ENCODE measurements around the gene SLC5A11.
"Not testable (repeated sequence)": the region's sequence is repeated elsewhere in the genome, so short reads cannot be mapped to it uniquely, and the experiment has no call there.

The SLC5A11 gene

DNA sequence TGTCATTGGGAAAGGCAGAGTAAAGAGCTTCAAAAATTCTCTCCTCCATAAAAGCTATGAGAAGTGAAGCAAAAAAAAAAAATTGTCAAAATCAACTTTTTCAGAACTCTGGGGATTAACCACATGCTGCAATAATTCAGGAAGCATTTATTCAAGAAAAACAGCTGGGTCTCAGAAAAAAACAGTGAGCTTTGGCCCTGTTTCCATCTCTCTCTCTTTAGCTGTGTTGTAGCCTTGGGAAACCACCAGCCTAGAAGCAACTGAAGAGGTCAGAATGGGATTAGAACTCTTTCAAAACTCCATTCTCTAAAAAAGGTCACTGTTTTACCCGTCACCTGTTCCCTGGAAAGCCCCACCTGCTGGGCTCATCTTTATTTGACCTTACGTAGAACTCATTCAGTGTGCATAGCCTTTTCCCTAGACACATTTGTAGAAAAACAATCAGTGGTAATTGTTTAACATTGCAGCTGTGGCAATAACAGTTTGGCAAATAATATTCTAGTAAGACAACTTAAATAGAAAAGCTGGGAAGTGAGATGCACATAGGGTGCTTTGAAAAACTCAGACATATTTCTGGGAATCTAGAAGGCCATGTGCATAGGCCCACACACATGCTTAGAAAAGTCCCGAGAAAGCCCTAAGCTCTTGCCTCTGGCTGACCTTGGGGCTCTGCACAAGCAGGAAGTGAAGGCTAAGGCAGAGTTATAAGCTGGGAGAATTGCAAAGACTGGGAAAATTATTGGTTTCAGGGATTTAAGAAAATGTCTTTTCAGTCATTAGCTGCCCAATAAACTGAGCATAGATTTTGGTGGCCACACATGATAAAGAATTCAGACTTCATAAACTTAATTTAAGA lies 18.0 kb downstream of the SLC5A11 start:
- DNase-seq: no peak

DNA sequence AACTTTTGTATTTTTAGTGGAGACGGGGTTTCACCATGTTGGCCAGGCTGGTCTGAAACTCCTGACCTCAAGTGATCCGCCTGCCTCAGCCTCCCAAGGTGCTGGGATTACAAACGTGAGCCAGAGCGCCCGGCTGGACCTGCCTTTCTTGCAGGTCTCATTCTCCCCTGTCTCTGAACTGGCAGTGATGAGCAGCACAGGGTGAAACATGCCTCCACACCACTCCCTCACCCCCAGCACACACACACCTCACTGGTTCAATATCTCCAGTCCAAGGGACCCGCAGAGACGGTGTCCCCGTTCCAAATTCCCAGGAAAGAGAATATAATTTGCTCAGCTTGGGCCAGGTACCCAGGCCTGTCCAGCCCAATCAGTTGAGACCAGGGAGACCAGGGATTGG lies 23.3 kb downstream of the SLC5A11 start:
- no peak for DNase-seq

DNA sequence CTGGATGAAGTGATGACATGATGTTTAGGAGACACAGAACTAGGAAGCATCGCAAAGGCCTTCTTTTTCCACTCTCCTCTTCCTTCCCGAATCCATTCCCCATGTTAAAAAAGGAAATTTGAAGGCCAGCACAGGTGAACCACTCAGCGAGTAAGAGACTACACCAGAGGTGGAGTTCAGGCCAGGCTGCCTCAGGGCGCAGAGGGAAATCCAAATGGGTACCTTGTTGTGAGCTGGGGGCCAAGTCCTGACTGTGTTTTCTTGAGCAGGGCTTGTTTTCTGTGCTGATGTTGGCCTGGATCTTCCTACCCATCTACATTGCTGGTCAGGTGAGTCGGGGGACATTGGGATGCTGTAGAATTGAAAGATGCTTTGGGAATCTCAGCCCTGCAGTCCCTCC lies 26.1 kb downstream of the SLC5A11 start:
- no peak for DNase-seq

DNA sequence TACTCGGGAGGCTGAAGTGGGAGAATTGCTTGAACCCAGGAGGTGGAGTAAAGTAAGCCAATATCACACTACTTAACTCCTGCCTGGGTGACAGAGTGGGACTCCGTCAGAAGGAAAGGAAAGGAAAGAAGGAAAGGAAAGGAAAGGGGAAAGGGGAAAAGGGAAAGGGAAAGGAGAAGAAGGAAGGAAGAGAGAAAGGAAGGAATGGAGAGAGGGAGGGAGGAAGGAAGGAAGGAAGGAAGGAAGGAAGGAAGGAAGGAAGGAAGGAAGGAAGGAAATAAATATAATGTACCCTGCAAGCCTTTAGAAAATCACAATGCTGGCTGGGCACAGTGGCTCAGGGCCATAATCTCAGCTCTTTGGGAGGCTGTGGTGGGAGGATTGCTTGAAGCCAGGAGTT lies 27.3 kb downstream of the SLC5A11 start:
- DNase-seq: no peak

DNA sequence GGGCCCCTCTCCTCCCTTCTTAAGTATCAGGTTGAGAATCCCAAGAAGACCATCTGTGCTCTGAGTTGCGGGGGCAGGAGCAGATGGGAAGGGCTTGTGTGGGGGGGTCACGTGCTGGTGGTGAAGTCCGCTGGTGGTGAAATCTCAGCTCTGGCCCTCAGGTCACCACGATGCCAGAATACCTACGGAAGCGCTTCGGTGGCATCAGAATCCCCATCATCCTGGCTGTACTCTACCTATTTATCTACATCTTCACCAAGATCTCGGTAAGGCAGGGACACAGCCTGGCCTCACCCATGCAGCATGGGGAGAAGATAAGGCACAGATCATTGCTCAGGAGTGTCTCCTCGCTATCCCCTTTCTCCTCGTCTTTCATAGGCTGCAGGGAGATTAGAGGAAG lies 29.7 kb downstream of the SLC5A11 start:
- no peak for DNase-seq

DNA sequence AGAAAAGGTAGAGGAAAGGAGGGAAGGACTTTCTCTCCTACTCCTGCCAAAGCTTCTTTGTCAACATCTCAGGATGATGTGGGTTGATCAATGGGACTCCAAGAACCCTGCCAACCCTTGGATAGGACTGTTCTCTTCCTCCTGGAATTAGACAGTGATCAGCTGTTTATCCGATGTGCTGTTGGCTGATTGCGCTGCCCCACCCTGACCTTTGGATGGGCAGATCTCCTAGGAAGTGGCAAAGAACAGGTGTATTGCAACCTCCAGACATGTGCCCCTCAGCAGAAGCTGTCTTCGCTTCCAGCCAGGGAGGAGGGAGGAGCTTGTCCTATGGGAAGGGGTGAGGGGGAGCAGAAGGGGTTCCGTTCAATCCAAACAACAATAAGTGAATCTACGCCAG lies 30.5 kb downstream of the SLC5A11 start:
- no peak for DNase-seq

DNA sequence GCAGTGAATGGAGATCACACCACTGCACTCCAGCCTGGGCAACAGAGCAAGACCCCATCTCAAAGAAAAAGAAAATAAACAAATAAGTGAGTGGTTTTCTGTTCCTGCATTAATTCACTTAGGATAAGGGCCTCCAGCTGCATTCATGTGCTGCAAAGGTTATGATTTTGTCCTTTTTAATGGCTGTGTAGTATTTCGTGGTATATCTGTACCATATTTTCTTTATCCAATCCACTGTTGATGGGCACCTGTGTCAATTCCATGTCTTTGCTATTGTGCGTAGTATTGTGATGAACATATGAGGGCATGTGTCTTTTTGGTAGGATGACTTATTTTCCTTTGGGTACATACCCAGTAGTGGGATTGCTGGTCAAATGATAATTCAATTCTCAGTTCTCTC lies 33.9 kb downstream of the SLC5A11 start:
- DNase-seq: no peak

DNA sequence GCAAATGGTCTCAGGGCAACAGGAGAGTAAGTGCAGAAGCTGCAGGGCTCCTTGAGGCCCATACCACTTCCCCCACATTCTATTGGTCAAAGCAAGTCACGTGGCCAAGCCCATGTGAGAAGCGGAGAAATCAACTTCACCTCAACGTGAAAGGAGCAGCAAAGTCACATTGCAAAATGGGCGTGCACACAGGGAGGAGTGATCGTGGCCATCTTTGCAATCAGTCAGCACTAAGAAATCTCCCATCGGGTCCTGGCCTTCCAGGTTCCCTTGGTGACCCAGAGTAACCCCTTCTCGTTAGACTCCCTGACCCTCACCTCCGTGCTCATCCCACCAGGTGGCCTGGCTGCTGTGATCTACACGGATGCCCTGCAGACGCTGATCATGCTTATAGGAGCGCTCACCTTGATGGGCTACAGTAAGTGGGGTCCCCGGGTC lies 38.0 kb downstream of the SLC5A11 start:
- DNase-seq: no peak

DNA sequence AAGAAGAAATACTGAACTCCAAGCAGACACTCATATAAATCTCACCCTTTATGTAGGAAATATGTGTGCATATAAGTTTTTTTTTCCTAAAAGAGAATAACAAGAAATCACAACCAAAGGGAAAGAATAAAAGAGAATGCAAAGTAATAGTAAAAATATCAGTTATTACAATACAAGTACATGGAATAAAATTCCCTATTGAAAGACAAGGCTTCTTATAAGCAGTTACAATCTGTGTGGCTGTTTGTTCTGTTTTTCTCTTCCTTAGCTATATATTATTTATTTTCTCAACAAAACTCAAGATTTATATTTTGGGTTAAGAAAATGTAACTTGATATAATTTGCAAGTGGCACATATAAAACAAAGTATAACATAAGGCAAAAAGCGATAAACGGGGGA lies 41.7 kb downstream of the SLC5A11 start:
- DNase-seq: no peak

DNA sequence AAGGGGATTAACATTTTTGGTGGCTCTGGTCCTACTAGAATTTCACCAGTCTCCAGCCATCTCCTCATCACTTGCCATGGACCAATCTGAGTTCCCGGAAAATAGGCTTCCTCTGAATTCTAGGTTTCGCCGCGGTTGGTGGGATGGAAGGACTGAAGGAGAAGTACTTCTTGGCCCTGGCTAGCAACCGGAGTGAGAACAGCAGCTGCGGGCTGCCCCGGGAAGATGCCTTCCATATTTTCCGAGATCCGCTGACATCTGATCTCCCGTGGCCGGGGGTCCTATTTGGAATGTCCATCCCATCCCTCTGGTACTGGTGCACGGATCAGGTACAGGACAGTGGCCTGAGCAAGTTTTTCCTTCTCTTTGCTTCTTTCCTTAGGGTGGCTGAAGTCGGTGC lies 45.0 kb downstream of the SLC5A11 start:
- no peak for DNase-seq

DNA sequence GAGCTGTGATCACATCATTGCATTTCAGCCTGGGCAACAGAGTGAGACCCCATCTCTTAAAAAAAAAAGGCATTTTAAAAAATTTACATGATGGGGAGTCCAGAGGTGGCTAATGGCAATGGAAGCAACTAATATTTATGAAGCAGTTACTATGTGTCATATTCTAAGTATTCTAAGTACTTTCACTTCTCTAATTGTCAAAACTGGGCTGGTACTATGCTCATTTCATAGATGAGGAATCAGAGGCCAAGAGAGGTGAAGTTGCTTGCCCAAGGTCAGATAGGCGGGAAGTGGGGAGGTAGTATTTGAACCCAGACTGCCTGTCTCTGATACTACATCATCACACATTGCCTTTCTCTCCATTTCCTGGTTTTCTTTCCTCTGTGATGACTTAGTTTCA lies 50.7 kb downstream of the SLC5A11 start:
- no peak for DNase-seq

DNA sequence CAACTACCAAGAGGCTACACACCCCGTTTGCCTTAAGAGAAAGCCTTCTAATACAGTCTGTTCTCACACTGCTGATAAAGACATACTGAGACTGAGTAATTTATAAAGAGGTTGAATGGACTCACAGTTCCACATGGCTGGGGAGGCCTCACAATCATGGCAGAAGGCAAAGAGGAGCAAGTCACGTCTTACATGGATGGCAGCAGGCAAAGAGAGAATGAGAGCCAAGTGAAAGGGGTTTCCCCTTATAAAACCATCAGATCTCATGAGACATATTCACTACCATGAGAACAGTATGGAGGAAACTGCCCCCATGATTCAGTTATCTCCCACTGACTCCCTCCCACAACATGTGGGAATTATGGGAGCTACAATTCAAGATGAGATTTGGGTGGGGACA lies 51.8 kb downstream of the SLC5A11 start:
- not testable (repeated sequence) for DNase-seq

DNA sequence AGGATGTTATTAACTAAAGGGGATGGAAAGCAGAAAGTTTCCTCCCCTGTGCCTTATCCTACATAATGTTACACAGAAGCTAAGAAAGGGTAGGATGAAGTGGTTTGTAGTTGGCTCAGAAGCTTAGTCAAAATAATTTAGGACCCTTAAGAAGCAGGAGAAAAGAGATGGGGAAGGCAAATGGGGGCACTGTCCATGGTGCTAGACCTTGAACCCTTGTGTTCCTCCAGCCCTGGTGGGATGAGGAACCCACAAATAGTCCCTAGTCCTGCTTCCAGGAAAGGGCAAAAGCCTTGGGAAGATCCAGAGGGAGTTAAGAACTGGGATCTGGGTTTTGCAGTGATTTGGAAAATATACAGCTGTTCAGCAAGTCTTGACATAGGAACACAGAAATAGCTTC lies 54.5 kb downstream of the SLC5A11 start:
- no peak for DNase-seq

DNA sequence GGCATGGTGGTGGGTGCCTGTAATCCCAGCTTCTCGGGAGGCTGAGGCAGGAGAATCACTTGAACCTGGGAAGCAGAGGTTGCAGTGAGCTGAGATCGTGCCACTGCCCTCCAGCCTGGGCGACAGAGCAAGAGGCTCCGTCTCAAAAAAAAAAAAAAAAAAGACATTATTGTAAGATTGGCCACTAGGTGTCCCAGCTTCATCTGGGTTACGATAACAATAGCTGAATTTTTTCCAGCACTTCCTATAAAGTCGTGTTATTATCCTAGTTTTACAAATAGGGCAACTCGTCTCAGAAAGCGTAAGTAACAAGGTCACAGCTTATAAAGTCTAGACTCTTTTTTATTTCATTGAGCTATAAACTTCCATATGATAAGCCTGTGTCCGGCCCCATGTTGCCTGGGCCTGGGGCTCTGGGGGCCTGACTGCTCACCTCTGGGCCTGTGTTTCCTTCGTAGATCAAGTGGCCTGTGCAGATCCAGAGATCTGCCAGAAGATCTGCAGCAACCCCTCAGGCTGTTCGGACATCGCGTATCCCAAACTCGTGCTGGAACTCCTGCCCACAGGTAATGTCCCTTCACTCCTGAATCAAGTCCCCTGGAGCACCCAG lies 60.5 kb downstream of the SLC5A11 start:
- no peak for DNase-seq

DNA sequence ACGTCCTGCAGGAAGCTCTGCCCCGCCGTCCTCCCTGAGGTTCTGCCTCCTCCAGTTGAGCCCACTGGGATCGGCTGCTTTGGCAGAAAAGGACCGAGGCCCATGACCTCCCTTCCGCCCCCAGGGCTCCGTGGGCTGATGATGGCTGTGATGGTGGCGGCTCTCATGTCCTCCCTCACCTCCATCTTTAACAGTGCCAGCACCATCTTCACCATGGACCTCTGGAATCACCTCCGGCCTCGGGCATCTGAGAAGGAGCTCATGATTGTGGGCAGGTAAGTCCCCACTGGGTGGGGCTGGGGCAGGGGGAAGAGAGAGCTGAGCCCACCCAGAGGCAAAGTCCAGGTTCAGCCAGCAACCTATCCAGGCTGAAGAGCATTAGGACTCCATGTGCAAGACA lies 61.1 kb downstream of the SLC5A11 start:
- no peak for DNase-seq

DNA sequence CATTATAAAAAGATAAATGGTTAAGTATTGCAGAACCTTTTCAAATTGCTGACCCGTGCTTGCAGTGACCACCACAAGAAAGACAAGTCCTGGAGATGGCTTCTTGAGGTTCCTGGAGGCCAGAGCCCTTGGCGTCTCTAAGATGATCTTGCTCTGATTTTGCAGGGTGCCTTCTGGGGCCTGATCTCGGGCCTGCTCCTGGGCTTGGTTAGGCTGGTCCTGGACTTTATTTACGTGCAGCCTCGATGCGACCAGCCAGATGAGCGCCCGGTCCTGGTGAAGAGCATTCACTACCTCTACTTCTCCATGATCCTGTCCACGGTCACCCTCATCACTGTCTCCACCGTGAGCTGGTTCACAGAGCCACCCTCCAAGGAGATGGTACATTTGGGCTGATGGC lies 63.0 kb downstream of the SLC5A11 start:
- DNase-seq: no peak

DNA sequence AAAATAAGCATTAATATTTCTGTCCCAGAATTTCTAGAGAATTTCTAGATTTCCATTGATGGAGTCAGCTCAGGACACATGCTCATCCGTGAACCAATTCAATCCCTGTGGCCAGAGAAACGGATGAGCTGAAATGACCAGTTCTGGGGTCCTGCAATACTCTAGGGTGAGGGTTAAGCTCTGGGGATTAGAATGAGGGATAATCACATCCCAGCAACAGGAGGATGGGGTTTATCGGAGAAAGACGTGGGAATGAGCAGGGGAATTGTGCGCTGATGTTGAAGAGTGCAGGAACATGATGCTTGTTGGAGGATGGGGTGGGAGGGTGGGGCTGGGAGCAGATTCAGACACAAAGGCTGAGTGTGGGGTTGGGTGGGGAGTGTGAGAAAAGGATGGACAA lies 64.1 kb downstream of the SLC5A11 start:
- no peak for DNase-seq

DNA sequence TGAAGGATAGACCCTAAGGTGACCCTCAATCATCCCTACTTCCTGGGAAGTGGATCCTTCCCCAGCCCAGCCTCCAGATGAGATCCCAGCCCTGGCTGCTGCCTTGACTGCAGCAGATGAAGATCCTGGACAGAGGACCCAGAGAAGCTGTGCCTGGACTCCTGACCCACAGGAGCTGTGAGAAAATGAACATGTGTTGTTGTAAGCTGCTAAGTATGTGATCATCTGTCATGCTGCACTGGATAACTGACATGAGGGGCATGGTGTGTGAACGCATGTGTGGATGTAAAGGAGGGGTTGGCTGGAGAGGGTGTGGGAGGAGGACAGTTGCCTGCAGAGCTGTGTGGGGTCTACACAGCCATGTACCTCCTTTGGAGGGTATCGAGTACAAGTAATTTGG lies 69.3 kb downstream of the SLC5A11 start:
- DNase-seq: no peak

DNA sequence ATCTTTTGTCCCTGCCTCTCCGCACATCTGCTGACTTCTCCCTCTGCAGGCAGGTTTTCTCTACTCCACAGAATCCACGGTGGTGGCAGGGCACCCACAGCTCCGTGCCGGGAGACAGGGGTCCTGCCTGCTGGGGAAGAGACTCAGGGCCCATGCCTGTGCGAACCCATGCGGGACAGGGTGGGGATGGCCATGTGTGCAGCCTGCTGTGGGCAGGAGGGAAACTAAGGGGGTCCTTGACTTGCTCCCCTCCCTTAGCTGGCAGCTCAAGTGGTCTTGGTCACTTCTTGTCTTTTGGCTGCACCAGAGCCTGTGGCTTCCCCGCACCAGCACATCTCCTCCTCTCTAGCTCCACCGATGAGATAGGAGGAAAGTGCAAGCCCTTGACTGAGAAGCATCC lies 69.8 kb downstream of the SLC5A11 start:
- DNase-seq: no peak

DNA sequence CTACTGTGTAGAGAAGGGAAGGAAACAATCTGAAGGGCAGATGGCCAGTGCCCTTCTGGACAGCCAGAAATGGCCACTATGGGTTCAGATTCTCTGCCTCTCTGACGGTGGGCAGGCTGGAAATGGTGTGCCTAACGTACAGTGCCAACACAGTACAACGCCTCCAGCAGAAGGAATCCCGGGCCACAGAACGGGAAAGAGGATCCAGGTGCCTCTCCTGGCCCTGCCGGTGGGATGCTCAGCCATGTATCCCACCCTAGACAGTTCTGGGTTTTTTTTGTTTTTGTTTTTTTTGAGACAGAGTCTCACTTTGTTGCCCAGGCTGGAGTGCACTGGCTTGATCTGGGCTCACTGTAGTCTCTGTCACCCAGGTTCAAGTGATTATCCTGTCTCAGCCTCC lies 71.5 kb downstream of the SLC5A11 start:
- DNase-seq: no peak

DNA sequence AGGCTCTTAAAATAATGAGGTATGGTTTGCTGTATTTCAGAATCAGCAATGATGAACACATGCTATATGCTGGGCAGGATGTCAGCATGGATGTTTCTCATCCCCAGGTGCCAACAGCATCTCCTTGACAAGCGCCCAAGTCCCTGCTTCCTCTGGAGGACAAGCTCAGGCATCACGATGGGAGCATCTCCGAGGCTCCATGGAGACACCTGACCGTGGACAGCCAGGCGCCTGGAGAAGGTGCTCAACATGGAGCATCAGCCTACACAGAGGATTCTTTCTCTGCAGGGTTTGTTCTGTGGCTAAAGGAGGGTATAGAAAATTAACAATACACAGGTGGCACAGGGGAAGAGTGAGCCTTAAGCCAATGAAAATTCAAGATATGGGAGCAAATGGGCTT lies 72.1 kb downstream of the SLC5A11 start:
- no peak for DNase-seq

DNA sequence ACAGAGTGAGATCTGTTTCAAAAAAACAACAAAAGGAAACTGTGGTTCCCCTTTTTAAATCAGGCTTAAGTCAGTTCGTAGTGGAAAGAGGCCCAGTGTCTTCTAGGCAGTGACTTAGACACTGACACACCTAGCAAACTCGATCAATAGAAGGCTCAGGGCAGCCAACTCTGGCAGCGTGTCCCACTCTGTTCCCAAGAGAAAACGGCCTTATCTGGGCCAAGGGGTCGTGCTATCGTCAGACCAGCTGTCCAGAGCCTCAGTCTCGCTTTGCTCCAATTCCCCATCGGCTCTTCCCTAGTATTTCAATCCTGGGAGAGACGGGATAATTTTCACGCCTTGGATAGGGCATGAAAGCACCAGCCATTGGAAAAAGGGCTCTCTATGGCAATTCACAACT lies 72.9 kb downstream of the SLC5A11 start:
- DNase-seq: no peak

DNA sequence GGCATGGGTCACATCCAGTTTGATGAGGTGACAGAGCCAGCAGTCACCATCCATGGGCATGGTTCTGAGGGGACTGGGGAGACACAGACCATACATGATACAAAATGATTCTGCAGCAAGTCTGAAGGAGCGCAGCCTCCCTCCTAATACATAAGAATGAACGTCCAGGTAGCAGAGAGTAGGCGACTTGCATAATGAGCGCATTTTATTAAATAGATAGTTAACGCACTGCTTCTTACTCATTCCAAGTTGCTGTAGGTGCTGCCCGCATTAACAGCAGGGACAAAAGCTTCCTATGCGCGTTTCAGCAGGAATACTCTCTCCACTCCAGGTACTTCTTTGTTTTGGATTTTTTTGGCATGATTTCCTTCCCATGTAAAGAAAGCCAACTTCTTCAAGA lies 73.8 kb downstream of the SLC5A11 start:
- no peak for DNase-seq

DNA sequence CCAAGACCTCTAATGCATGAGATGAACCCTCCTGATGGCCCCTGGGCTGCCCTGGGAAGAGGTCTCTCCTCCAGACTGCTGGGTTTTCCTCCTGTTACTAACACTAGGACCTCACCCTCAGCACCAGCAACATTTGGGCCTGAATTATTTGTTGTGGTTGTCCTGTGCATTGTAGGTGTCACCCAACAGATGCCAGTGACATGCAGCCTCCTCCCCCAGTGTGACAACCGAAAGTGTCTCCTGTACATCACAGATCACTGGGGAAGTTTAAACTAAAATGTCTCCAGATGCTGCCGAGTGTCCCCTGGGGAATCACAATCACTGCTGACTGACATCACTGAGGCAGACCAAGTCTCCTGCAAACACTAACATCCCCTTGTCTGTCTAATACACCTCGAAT lies 74.8 kb downstream of the SLC5A11 start:
- no peak for DNase-seq

DNA sequence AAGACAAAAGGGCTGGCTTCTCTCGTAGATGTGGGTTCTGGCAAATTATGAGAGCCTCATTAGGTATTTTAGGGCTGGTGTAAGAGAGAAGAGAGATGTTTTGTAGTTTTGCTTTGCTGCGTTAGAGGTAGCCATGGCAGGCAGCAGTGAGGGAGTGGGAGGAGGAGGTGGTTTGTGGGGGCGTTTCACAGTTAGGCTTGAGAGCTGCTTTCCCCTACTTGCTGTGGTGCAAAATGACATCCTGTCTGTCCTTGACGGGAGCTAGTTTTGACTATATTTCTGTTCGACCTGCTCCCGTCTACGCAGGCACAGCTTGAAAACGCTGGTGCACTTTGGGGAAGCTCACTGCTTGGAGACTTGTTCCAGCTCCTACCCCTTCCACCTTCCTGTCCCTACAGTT lies 75.5 kb downstream of the SLC5A11 start:
- no peak for DNase-seq
